Mucosa of stomach (tissue), 1 donor: Measurements from ENCODE around the gene NTM.

Experiments
- H3K27me3 ChIP-seq: one replicate; pipeline ENCODE4 v1.7.0; 2013; ENCODE audit warnings: mild to moderate bottlenecking, low read length; ENCODE audit not compliant: control insufficient read depth, insufficient read depth
- H3K36me3 ChIP-seq: one replicate; pipeline ENCODE4 v1.7.0; 2013; ENCODE audit warnings: low read length; ENCODE audit not compliant: control insufficient read depth, insufficient read depth
- H3K4me1 ChIP-seq: one replicate; pipeline ENCODE4 v1.7.0; 2013; ENCODE audit warnings: mild to moderate bottlenecking, low read length; ENCODE audit not compliant: control insufficient read depth, insufficient read depth
- H3K4me3 ChIP-seq: one replicate; pipeline ENCODE4 v1.7.0; 2013; ENCODE audit warnings: low read length
- H3K9ac ChIP-seq: one replicate; pipeline ENCODE4 v1.7.0; 2013; ENCODE audit warnings: mild to moderate bottlenecking, low read length, moderate library complexity
- H3K9me3 ChIP-seq: one replicate; pipeline ENCODE4 v1.7.0; 2013; ENCODE audit warnings: mild to moderate bottlenecking, low read length, moderate library complexity; ENCODE audit not compliant: control insufficient read depth
- donor health status: Pancreatic carcinoma.

Gene NTM

GRCh38 chr11:132112846-132113245 lies 742.4 kb downstream of the NTM start:
- no peak overlapping the region for H3K9ac ChIP-seq
- no peaks in the 10 kb centered on the region for H3K27me3 ChIP-seq
- H3K36me3 ChIP-seq = no peaks in the 10 kb centered on the region
- no peaks in the 10 kb centered on the region for H3K4me1 ChIP-seq
- H3K9me3 ChIP-seq = no peaks in the 10 kb centered on the region
- H3K4me3 ChIP-seq = no peak overlapping the region

- Histone ChIP-seq H3K4me1 (no peaks in the 10 kb centered on the region), H3K9me3 (no peaks in the 10 kb centered on the region), H3K36me3 (no peaks in the 10 kb centered on the region), H3K9ac (no peak overlapping the region), H3K4me3 (no peak overlapping the region), H3K27me3 (no peaks in the 10 kb centered on the region)
These were observed 743.8 kb downstream of the NTM start for GRCh38 chr11:132114185-132114584.

GRCh38 chr11:132114743-132115142 lies 744.3 kb downstream of the NTM start:
- Histone ChIP-seq H3K9me3 (no peaks in the 10 kb centered on the region), H3K9ac (no peak overlapping the region), H3K27me3 (no peaks in the 10 kb centered on the region), H3K36me3 (no peaks in the 10 kb centered on the region), H3K4me1 (no peaks in the 10 kb centered on the region), H3K4me3 (no peak overlapping the region)

- Histone ChIP-seq H3K4me3 (no peak overlapping the region), H3K27me3 (no peaks in the 10 kb centered on the region), H3K9me3 (no peaks in the 10 kb centered on the region), H3K4me1 (no peaks in the 10 kb centered on the region), H3K9ac (no peak overlapping the region), H3K36me3 (no peaks in the 10 kb centered on the region)
These were observed 745.0 kb downstream of the NTM start for GRCh38 chr11:132115454-132115853.

GRCh38 chr11:132116516-132116915 lies 746.1 kb downstream of the NTM start:
- Histone ChIP-seq H3K36me3 (no peaks in the 10 kb centered on the region), H3K27me3 (no peaks in the 10 kb centered on the region), H3K4me1 (no peaks in the 10 kb centered on the region), H3K9ac (no peak overlapping the region), H3K4me3 (no peak overlapping the region), H3K9me3 (no peaks in the 10 kb centered on the region)

- no peaks in the 10 kb centered on the region for H3K9me3 ChIP-seq
- H3K4me3 ChIP-seq = no peak overlapping the region
- H3K4me1 ChIP-seq = no peaks in the 10 kb centered on the region
- no peak overlapping the region for H3K9ac ChIP-seq
- no peaks in the 10 kb centered on the region for H3K27me3 ChIP-seq
- H3K36me3 ChIP-seq = no peaks in the 10 kb centered on the region
These were observed 748.2 kb downstream of the NTM start for GRCh38 chr11:132118661-132119060.

GRCh38 chr11:132119573-132119972 lies 749.2 kb downstream of the NTM start:
- no peaks in the 10 kb centered on the region for H3K27me3 ChIP-seq
- no peaks in the 10 kb centered on the region for H3K4me1 ChIP-seq
- no peaks in the 10 kb centered on the region for H3K36me3 ChIP-seq
- H3K4me3 ChIP-seq = no peak overlapping the region
- no peaks in the 10 kb centered on the region for H3K9me3 ChIP-seq
- H3K9ac ChIP-seq = no peak overlapping the region

GRCh38 chr11:132122735-132123134 lies 752.3 kb downstream of the NTM start:
- Histone ChIP-seq H3K36me3 (no peaks in the 10 kb centered on the region), H3K27me3 (no peaks in the 10 kb centered on the region), H3K4me1 (no peaks in the 10 kb centered on the region), H3K9ac (no peak overlapping the region), H3K9me3 (no peaks in the 10 kb centered on the region), H3K4me3 (no peak overlapping the region)

GRCh38 chr11:132123449-132123848 lies 753.0 kb downstream of the NTM start:
- Histone ChIP-seq H3K9me3 (no peaks in the 10 kb centered on the region), H3K27me3 (no peaks in the 10 kb centered on the region), H3K4me1 (no peaks in the 10 kb centered on the region), H3K4me3 (no peak overlapping the region), H3K36me3 (no peaks in the 10 kb centered on the region), H3K9ac (no peak overlapping the region)

GRCh38 chr11:132123854-132124835 lies 753.7 kb downstream of the NTM start:
- no peak overlapping the region for H3K4me3 ChIP-seq
- no peaks in the 10 kb centered on the region for H3K27me3 ChIP-seq
- no peak overlapping the region for H3K9ac ChIP-seq
- H3K9me3 ChIP-seq = no peaks in the 10 kb centered on the region
- H3K4me1 ChIP-seq = no peaks in the 10 kb centered on the region
- no peaks in the 10 kb centered on the region for H3K36me3 ChIP-seq

- no peak overlapping the region for H3K4me3 ChIP-seq
- H3K27me3 ChIP-seq = no peaks in the 10 kb centered on the region
- no peaks in the 10 kb centered on the region for H3K36me3 ChIP-seq
- H3K9me3 ChIP-seq = no peaks in the 10 kb centered on the region
- no peaks in the 10 kb centered on the region for H3K4me1 ChIP-seq
- no peak overlapping the region for H3K9ac ChIP-seq
These were observed 755.8 kb downstream of the NTM start for GRCh38 chr11:132125988-132126871.
